GM19455 (cell line): ENCODE data around the gene JMJD4.
"Not testable (repeated sequence)": the region's sequence is repeated elsewhere in the genome, so short reads cannot be mapped to it uniquely, and the experiment has no call there.

Experiments used
- ATAC-seq: cut with Tn5 transposase; IDR thresholded peaks from one replicate; pipeline ENCODE4 v1.9.1; 2021; ENCODE audit not compliant: unreplicated experiment

The JMJD4 gene

DNA sequence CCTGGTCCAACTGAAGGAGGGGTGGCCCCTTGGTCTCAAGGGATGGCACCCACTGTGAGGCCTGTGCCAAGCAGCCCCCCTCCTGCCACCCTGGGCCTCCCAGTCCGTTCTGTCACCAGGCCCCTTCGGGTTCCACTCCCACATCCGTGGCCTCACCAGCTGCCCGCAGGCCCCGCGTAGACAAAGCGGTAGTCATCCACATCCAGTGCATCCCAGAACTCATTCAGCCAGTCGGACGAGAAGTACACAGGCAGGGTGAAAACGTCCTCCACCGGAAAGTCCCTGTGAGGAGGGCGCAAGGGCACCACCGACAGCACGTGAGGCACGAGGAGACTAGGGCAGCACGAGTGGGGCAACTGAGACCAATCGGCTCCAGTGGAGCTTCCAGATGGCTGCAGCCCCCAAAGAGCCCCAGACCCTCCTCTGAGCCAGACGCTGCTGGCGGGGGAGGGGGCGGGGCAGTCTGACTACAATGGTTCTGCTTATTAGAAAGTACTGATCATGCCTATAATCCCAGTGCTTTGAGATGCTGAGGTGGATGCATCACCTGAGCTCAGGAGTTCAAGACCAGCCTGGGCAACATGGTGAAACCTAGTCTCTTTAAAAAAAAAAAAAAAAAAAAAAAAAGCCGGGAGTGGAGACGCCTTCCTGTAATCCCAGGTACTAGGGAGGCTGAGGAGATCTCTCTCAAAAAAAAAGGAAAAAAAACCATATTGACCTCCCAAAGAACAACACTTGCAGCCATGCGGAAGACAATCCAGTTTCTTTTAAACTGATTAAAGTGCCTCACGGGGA lies 1.2 kb downstream of the JMJD4 start:
- no peak for ATAC-seq

- ATAC-seq, result no peak
Measured at GRCh38 chr1:227733309-227733705, 1.8 kb downstream of the JMJD4 start.

- no peak for ATAC-seq
Measured at GRCh38 chr1:227732586-227733308, 2.4 kb downstream of the JMJD4 start.

- ATAC-seq, result no peak
Measured at GRCh38 chr1:227731696-227732585, 3.2 kb downstream of the JMJD4 start.

- ATAC-seq, result no peak
Measured at GRCh38 chr1:227731241-227731677, 3.8 kb downstream of the JMJD4 start.

GRCh38 chr1:227730630-227731151 lies 4.4 kb downstream of the JMJD4 start:
- no peak for ATAC-seq

DNA sequence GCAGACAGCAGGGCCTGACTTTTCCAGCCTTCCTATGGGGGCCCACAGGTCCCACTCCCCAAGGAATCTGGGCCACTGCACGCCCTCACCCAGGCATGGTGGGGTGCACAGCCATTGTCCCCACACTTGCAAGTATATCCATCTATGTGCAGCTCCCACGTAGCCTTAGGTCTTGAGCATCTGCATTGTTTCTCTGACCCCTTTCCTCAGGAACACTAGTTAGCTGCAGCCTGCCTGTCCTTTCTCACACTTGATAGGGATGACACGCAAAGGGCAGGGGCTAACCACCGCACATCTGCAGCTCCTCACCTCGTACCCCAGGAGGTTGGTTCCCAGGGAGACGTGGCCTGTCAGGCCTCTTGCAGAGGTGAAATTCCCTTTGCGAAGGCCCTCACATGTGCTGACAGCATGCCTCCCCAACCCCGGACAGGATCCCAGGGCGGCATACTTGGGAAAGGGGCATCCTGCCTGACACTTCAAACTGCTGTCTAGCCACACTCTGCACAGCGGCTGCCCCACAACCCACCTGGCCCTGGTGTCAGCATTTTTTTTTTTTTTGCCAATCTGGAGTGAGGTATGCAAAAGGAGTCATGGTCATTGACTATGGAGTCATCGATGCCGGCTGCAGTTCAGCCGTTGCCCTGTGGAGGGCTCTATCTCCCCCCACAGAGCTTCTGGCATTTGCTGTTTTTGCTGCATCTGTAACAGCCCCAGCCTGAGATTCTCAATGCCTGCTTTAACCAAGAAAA lies 5.0 kb downstream of the JMJD4 start:
- ATAC-seq, result no peak

GRCh38 chr1:227729144-227729880 lies 5.8 kb downstream of the JMJD4 start:
- no peak for ATAC-seq

- peak; percentile 3 for ATAC-seq
Measured at GRCh38 chr1:227728892-227729143, 6.3 kb downstream of the JMJD4 start.

DNA sequence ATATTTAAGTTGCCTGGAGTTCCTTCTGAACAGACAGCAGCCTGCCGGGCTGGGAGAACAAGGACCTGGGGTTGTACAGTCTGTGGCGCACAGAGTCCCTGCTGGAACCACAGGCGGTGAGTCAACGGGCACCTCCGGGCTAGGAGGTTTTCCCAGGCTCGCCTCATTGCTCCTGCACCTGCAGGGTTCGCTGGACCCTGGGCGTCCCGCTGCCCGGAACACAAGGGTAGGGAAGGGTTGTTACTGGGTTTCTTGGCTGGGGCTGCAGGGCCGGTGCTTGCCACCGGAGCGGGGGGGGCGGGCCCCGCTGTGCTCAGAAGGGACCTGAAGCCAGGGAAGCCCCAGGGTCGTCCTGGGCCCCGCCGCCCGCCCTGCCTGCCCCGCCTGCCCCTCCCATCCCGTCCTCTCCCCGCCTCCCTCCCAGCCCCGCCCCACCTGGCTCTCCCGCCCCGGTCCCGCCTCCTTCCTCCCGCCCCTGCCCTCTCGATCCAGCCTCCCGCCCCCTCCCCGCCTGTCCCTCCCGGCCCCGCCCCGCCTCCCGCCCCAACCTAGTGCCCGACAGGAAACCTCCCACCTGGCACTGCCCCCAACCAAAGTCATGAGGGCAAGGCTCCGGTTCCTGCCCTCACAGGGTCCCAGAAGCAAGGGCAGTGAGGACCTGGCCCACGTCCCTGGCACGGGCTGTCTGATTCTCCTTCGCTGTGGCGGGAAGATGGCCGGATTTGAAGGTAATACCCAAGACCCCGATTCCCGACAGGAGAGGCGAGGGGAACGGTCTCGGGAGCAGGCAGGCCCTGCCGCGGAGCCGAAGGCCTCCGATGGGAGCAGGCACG lies 6.8 kb downstream of the JMJD4 start:
- peak; percentile 39 for ATAC-seq

GRCh38 chr1:227726924-227727599 lies 8.0 kb downstream of the JMJD4 start:
- ATAC-seq, result no peak

GRCh38 chr1:227726318-227726717 lies 8.8 kb downstream of the JMJD4 start:
- no peak for ATAC-seq

DNA sequence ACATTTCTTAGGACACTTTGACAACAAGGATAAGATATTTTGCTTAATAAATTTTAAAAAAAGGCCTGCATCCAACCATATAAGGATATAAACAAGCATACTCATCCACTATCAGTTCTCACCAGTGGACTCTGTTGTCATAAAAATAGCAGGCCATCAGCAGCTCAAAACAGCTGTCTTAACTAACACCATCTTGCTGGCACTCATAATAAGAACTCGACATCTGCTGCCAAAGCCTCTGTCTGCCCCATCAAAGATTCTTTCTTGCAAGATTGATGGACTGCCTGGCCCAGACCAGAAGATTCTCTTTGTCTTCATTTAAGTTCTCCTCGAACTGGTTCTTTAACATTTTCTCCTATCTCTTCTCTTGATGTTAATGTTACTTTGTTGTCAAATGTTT lies 10.1 kb downstream of the JMJD4 start:
- no peak for ATAC-seq

- no peak for ATAC-seq
Measured at GRCh38 chr1:227723474-227723873, 11.6 kb downstream of the JMJD4 start.

DNA sequence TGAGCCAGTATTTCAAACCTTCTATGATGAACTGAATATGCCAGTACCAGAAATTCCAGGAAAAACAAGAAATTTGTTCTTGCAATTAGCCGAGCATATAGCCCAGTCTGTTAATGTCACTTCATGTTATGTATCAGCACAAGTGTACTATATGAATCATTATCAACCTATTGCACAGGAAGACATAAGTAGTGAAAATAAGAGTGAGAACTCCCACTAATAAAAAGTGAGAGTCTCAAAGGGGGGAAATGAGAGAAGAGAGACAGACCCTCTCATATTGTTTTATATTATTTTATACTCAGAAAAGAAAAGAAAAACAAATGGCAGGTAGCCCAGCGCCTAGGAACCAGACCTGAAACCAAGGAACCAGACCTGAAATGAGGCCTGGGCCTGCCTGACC lies 16.2 kb downstream of the JMJD4 start:
- no peak for ATAC-seq

DNA sequence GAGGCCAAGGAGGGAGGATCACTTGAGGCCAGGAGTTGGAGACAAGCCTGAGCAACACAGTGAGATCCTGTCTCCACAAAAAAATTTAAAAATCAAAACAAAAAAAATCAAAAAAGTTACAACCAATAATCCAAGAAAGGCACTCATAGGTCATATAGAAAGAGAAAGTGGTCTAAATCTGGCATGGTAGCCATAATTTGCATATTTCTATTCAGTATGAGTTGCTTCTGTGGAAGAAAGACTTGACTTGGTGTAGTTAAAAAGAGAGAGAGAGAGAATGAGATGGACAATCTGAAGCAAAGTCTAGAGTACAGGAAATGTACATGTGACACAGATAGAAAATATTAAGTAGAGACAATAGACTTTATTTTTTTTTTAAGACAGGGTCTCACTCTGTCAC lies 22.5 kb downstream of the JMJD4 start:
- ATAC-seq, result no peak

DNA sequence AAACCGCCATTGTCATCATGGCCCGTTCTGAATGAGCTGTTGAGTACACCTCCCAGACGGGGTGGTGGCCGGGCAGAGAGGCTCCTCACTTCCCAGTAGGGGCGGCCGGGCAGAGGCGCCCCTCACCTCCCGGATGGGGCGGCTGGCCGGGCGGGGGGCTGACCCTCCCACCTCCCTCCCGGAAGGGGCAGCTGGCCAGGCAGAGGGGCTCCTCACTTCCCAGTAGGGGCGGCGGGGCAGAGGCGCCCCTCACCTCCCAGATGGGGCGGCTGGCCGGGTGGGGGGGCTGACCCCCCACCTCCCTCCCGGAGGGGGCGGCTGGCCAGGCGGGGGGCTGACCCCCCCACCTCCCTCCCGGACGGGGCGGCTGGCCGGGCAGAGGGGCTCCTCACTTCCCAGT lies 24.6 kb downstream of the JMJD4 start:
- ATAC-seq, result not testable (repeated sequence)

GRCh38 chr1:227709451-227709850 lies 25.7 kb downstream of the JMJD4 start:
- no peak for ATAC-seq

- ATAC-seq, result no peak
Measured at GRCh38 chr1:227707846-227708245, 27.3 kb downstream of the JMJD4 start.
